Measurements from ENCODE around the gene FRMPD3.

GRCh38 chrX:107451731-107452130, 2.3 kb downstream of the FRMPD3 start:
- TF ChIP-seq CTCF (IDR thresholded peaks at IDR 0.05) (no peak), POLR2A (IDR thresholded peaks at IDR 0.05) (no peak), POLR2AphosphoS5 (IDR thresholded peaks at IDR 0.05) (no peak), EP300 (IDR thresholded peaks at IDR 0.05) (no peak)
